H9 (cell line): ENCODE results near the gene FAM114A1. TPM values are rescaled to one million over a fixed set of nuclear protein-coding genes. Genes with fewer than 3 reads are reported as not detected.

Experiments
- DNase-seq: peaks from one replicate; pipeline ENCODE4 v3.0.0-alpha.2; 2017
- H2AFZ ChIP-seq: one replicate; pipeline ENCODE4 v1.6.1; 2013; ENCODE audit warnings: mild to moderate bottlenecking, low read length, control low read depth, moderate library complexity
- H2AK5ac ChIP-seq: 2 replicates; pipeline ENCODE4 v1.6.1; 2013; ENCODE audit warnings: low read length, control low read depth, mixed read lengths; ENCODE audit not compliant: insufficient read length
- H2BK120ac ChIP-seq: one replicate; pipeline ENCODE4 v1.6.1; 2013; ENCODE audit warnings: low read depth, mild to moderate bottlenecking, low read length, control low read depth, inconsistent platforms; ENCODE audit not compliant: poor library complexity, severe bottlenecking
- H2BK12ac ChIP-seq: 2 replicates; pipeline ENCODE4 v1.6.1; 2013; ENCODE audit warnings: low read length, control low read depth, mixed read lengths, low read depth; ENCODE audit not compliant: insufficient read length
- H2BK15ac ChIP-seq: 2 replicates; pipeline ENCODE4 v1.6.1; 2013; ENCODE audit warnings: low read depth, low read length, control low read depth
- H2BK20ac ChIP-seq: one replicate; pipeline ENCODE4 v1.6.1; 2013; ENCODE audit warnings: low read depth, mild to moderate bottlenecking, low read length, control low read depth, inconsistent platforms; ENCODE audit not compliant: poor library complexity, severe bottlenecking
- H2BK5ac ChIP-seq: 2 replicates; pipeline ENCODE4 v1.6.1; 2013; ENCODE audit warnings: low read length, control low read depth, mixed read lengths; ENCODE audit not compliant: insufficient read length
- H3K14ac ChIP-seq: 2 replicates; pipeline ENCODE4 v1.6.1; 2013; ENCODE audit warnings: low read length, control low read depth; ENCODE audit not compliant: insufficient read depth
- H3K18ac ChIP-seq: 2 replicates; pipeline ENCODE4 v1.6.1; 2013; ENCODE audit warnings: low read depth, mild to moderate bottlenecking, mixed read lengths, low read length, control low read depth; ENCODE audit not compliant: insufficient read length
- H3K23ac ChIP-seq: 2 replicates; pipeline ENCODE4 v1.6.1; 2013; ENCODE audit warnings: low read length, control low read depth, mixed read lengths, low read depth; ENCODE audit not compliant: insufficient read length
- H3K23me2 ChIP-seq: 2 replicates; pipeline ENCODE4 v1.6.1; 2013; ENCODE audit warnings: low read depth, mild to moderate bottlenecking, mixed read lengths, low read length, control low read depth; ENCODE audit not compliant: insufficient read length, poor library complexity, severe bottlenecking
- H3K27ac ChIP-seq: 2 replicates; pipeline ENCODE4 v1.5.1; 2013; ENCODE audit warnings: low read length, control low read depth, mixed read lengths, low read depth; ENCODE audit not compliant: insufficient read length
- H3K27me3 ChIP-seq: 2 replicates; pipeline ENCODE4 v1.6.1; 2013; ENCODE audit warnings: low read length, control low read depth, inconsistent platforms; ENCODE audit not compliant: insufficient read depth
- H3K4ac ChIP-seq: 2 replicates; pipeline ENCODE4 v1.6.1; 2013; ENCODE audit warnings: low read depth, mild to moderate bottlenecking, control low read depth, inconsistent platforms, low read length, moderate library complexity
- H3K4me1 ChIP-seq: 2 replicates; pipeline ENCODE4 v1.6.1; 2013; ENCODE audit warnings: low read length, control low read depth, inconsistent platforms; ENCODE audit not compliant: insufficient read depth
- H3K4me2 ChIP-seq: 2 replicates; pipeline ENCODE4 v1.6.1; 2013; ENCODE audit warnings: low read length, control low read depth, mixed read lengths; ENCODE audit not compliant: insufficient read length, insufficient read depth
- H3K56ac ChIP-seq: 2 replicates; pipeline ENCODE4 v1.6.1; 2013; ENCODE audit warnings: low read depth, mild to moderate bottlenecking, mixed read lengths, low read length, control low read depth; ENCODE audit not compliant: insufficient read length
- H3K79me1 ChIP-seq: 2 replicates; pipeline ENCODE4 v1.6.1; 2013; ENCODE audit warnings: low read depth, mild to moderate bottlenecking, moderate library complexity, low read length, control low read depth, inconsistent platforms; ENCODE audit not compliant: insufficient read depth, poor library complexity, severe bottlenecking
- H3K79me2 ChIP-seq: 2 replicates; pipeline ENCODE4 v1.6.1; 2013; ENCODE audit warnings: low read length, control low read depth, inconsistent platforms; ENCODE audit not compliant: insufficient read depth
- H3K9ac ChIP-seq: 2 replicates; pipeline ENCODE4 v1.6.1; 2013; ENCODE audit warnings: low read length, control low read depth, mixed read lengths; ENCODE audit not compliant: insufficient read length; ENCODE audit errors: extremely low read depth
- H3K9me3 ChIP-seq: one replicate; pipeline ENCODE4 v1.6.1; 2013; ENCODE audit warnings: low read depth, low read length, inconsistent platforms; ENCODE audit not compliant: control insufficient read depth
- H3T11ph ChIP-seq: one replicate; pipeline ENCODE4 v1.6.1; 2013; ENCODE audit warnings: mild to moderate bottlenecking, low read length, control low read depth, inconsistent platforms
- H4K20me1 ChIP-seq: one replicate; pipeline ENCODE4 v1.6.1; 2013; ENCODE audit not compliant: control insufficient read depth, insufficient read length, insufficient read depth
- H4K5ac ChIP-seq: 2 replicates; pipeline ENCODE4 v1.6.1; 2013; ENCODE audit warnings: low read depth, mild to moderate bottlenecking, mixed read lengths, low read length, control low read depth; ENCODE audit not compliant: insufficient read length
- H4K8ac ChIP-seq: replicated peaks from 2 replicates; pipeline ENCODE4 v1.6.1; 2013; ENCODE audit warnings: low read length, control low read depth, mixed read lengths, low read depth; ENCODE audit not compliant: insufficient read length
- H4K91ac ChIP-seq: 2 replicates; pipeline ENCODE4 v1.6.1; 2013; ENCODE audit warnings: low read depth, mild to moderate bottlenecking, moderate library complexity, mixed read lengths, low read length, control low read depth; ENCODE audit not compliant: insufficient read length
- H3K27ac Mint-ChIP-seq, 3 experiments: 2 replicates in 2 of 3; 3 replicates in 1 of 3; pipeline ENCODE4 v1.8.0; 2020 to 2021; ENCODE audit warnings: mixed read lengths in 3 of 3, mild to moderate bottlenecking in 1 of 3, moderate library complexity in 1 of 3
- H3K27me3 Mint-ChIP-seq: 2 replicates; pipeline ENCODE4 v1.8.0; 2021; ENCODE audit warnings: low read depth, mild to moderate bottlenecking, moderate library complexity, mixed read lengths
- H3K36me3 Mint-ChIP-seq, 3 experiments: 2 replicates in 2 of 3; 3 replicates in 1 of 3; pipeline ENCODE4 v1.8.0; 2020 to 2021; ENCODE audit warnings: low read depth in 3 of 3, mixed read lengths in 3 of 3; ENCODE audit not compliant: insufficient read depth in 1 of 3
- H3K4me1 Mint-ChIP-seq, 2 experiments: 2 replicates each; pipeline ENCODE4 v1.8.0; 2020; ENCODE audit warnings: mixed read lengths in 2 of 2
- H3K4me3 Mint-ChIP-seq, 2 experiments: 2 replicates in 1 of 2; 3 replicates in 1 of 2; pipeline ENCODE4 v1.8.0; 2020 to 2021; ENCODE audit warnings: mild to moderate bottlenecking in 2 of 2, mixed read lengths in 2 of 2, moderate library complexity in 1 of 2
- H3K9me3 Mint-ChIP-seq, 2 experiments: 2 replicates in 1 of 2; 3 replicates in 1 of 2; pipeline ENCODE4 v1.8.0; 2020; ENCODE audit warnings: mild to moderate bottlenecking in 2 of 2, mixed read lengths in 2 of 2, moderate library complexity in 1 of 2
- CTCF ChIP-seq: fragments of 200-600 bp; sonication (generic); conservative IDR thresholded peaks from 3 replicates; pipeline ENCODE4 v1.8.0; 2021; ENCODE audit warnings: antibody characterized with exemption, mild to moderate bottlenecking
- WGBS: extraction: QIAGEN DNeasy Blood & Tissue Kit; methylation state at CpG from one replicate; pipeline ENCODE4 v1.1.7; 2013; ENCODE audit warnings: missing lambda C conversion rate, low lambda C conversion rate, mixed read lengths; ENCODE audit not compliant: insufficient read length; ENCODE audit errors: extremely low coverage; 5-methylcytosine and 5-hydroxymethylcytosine counted together
- total RNA-seq: library from RNA; stranded (reverse); gene quantifications from 2 replicates; pipeline ENCODE4 v1.2.1, GENCODE V29; 2021

Gene FAM114A1
- total RNA-seq, 1 experiment from 2014 or later, result 9.9 TPM

- Histone ChIP-seq H3K4me2 (no peak overlapping the region), H3K4me1 (no peaks in the 10 kb centered on the region), H3K23me2 (no peaks in the 10 kb centered on the region), H2BK120ac (no peak overlapping the region), H2AFZ (no peak overlapping the region), H2BK15ac (no peak overlapping the region), H3K14ac (no peak overlapping the region), H3T11ph (no peak overlapping the region), H3K9ac (no peak overlapping the region), H3K23ac (no peak overlapping the region), H2AK5ac (no peak overlapping the region), H3K79me1 (no peaks in the 10 kb centered on the region), H3K27ac (no peak overlapping the region), H4K5ac (no peak overlapping the region), H3K9me3 (no peaks in the 10 kb centered on the region), H3K56ac (no peak overlapping the region), H3K18ac (no peak overlapping the region), H4K91ac (no peak overlapping the region), H2BK12ac (no peak overlapping the region), H4K20me1 (no peaks in the 10 kb centered on the region), H3K4ac (no peak overlapping the region), H3K27me3 (no peaks in the 10 kb centered on the region), H2BK20ac (no peak overlapping the region), H4K8ac (no peak overlapping the region), H3K79me2 (no peaks in the 10 kb centered on the region), H2BK5ac (no peak overlapping the region)
- H3K36me3 Mint-ChIP-seq, result peaks cover 0 to 8% (median 7%) of the 10 kb centered on the region in 3 experiments; a peak in 5 of 7 replicates
- no peak for TF ChIP-seq CTCF
- no CpG with 5 or more reads among the region's 2 CpGs for WGBS
- no peaks in the 10 kb centered on the region; the same call in 1 of the 2 replicates for H3K27me3 Mint-ChIP-seq
- H3K4me3 Mint-ChIP-seq, result no peak overlapping the region
- no peak overlapping the region for H3K27ac Mint-ChIP-seq
- H3K9me3 Mint-ChIP-seq, result no peaks in the 10 kb centered on the region; a peak in 1 of 5 replicates
- DNase-seq, result no peak
- peaks cover 0 to 7% of the 10 kb centered on the region in 2 experiments; a peak in 1 of 4 replicates for H3K4me1 Mint-ChIP-seq
Observed at GRCh38 chr4:38920186-38920585, 52.6 kb downstream of the FAM114A1 start.
